H9 (cell line): ENCODE measurements around the gene IMMP2L. TPM values are rescaled to one million over a fixed set of nuclear protein-coding genes. Genes with fewer than 3 reads are reported as not detected.

Source experiments
- DNase-seq: peaks from one replicate; pipeline ENCODE4 v3.0.0-alpha.2; 2017
- H2AFZ ChIP-seq: one replicate; pipeline ENCODE4 v1.6.1; 2013; ENCODE audit warnings: mild to moderate bottlenecking, low read length, control low read depth, moderate library complexity
- H2AK5ac ChIP-seq: 2 replicates; pipeline ENCODE4 v1.6.1; 2013; ENCODE audit warnings: low read length, control low read depth, mixed read lengths; ENCODE audit not compliant: insufficient read length
- H2BK120ac ChIP-seq: one replicate; pipeline ENCODE4 v1.6.1; 2013; ENCODE audit warnings: low read depth, mild to moderate bottlenecking, low read length, control low read depth, inconsistent platforms; ENCODE audit not compliant: poor library complexity, severe bottlenecking
- H2BK12ac ChIP-seq: 2 replicates; pipeline ENCODE4 v1.6.1; 2013; ENCODE audit warnings: low read length, control low read depth, mixed read lengths, low read depth; ENCODE audit not compliant: insufficient read length
- H2BK15ac ChIP-seq: 2 replicates; pipeline ENCODE4 v1.6.1; 2013; ENCODE audit warnings: low read depth, low read length, control low read depth
- H2BK20ac ChIP-seq: one replicate; pipeline ENCODE4 v1.6.1; 2013; ENCODE audit warnings: low read depth, mild to moderate bottlenecking, low read length, control low read depth, inconsistent platforms; ENCODE audit not compliant: poor library complexity, severe bottlenecking
- H2BK5ac ChIP-seq: 2 replicates; pipeline ENCODE4 v1.6.1; 2013; ENCODE audit warnings: low read length, control low read depth, mixed read lengths; ENCODE audit not compliant: insufficient read length
- H3K14ac ChIP-seq: 2 replicates; pipeline ENCODE4 v1.6.1; 2013; ENCODE audit warnings: low read length, control low read depth; ENCODE audit not compliant: insufficient read depth
- H3K18ac ChIP-seq: 2 replicates; pipeline ENCODE4 v1.6.1; 2013; ENCODE audit warnings: low read depth, mild to moderate bottlenecking, mixed read lengths, low read length, control low read depth; ENCODE audit not compliant: insufficient read length
- H3K23ac ChIP-seq: 2 replicates; pipeline ENCODE4 v1.6.1; 2013; ENCODE audit warnings: low read length, control low read depth, mixed read lengths, low read depth; ENCODE audit not compliant: insufficient read length
- H3K23me2 ChIP-seq: 2 replicates; pipeline ENCODE4 v1.6.1; 2013; ENCODE audit warnings: low read depth, mild to moderate bottlenecking, mixed read lengths, low read length, control low read depth; ENCODE audit not compliant: insufficient read length, poor library complexity, severe bottlenecking
- H3K27ac ChIP-seq: 2 replicates; pipeline ENCODE4 v1.5.1; 2013; ENCODE audit warnings: low read length, control low read depth, mixed read lengths, low read depth; ENCODE audit not compliant: insufficient read length
- H3K27me3 ChIP-seq: 2 replicates; pipeline ENCODE4 v1.6.1; 2013; ENCODE audit warnings: low read length, control low read depth, inconsistent platforms; ENCODE audit not compliant: insufficient read depth
- H3K4ac ChIP-seq: 2 replicates; pipeline ENCODE4 v1.6.1; 2013; ENCODE audit warnings: low read depth, mild to moderate bottlenecking, control low read depth, inconsistent platforms, low read length, moderate library complexity
- H3K4me1 ChIP-seq: 2 replicates; pipeline ENCODE4 v1.6.1; 2013; ENCODE audit warnings: low read length, control low read depth, inconsistent platforms; ENCODE audit not compliant: insufficient read depth
- H3K4me2 ChIP-seq: 2 replicates; pipeline ENCODE4 v1.6.1; 2013; ENCODE audit warnings: low read length, control low read depth, mixed read lengths; ENCODE audit not compliant: insufficient read length, insufficient read depth
- H3K56ac ChIP-seq: 2 replicates; pipeline ENCODE4 v1.6.1; 2013; ENCODE audit warnings: low read depth, mild to moderate bottlenecking, mixed read lengths, low read length, control low read depth; ENCODE audit not compliant: insufficient read length
- H3K79me1 ChIP-seq: 2 replicates; pipeline ENCODE4 v1.6.1; 2013; ENCODE audit warnings: low read depth, mild to moderate bottlenecking, moderate library complexity, low read length, control low read depth, inconsistent platforms; ENCODE audit not compliant: insufficient read depth, poor library complexity, severe bottlenecking
- H3K79me2 ChIP-seq: 2 replicates; pipeline ENCODE4 v1.6.1; 2013; ENCODE audit warnings: low read length, control low read depth, inconsistent platforms; ENCODE audit not compliant: insufficient read depth
- H3K9ac ChIP-seq: 2 replicates; pipeline ENCODE4 v1.6.1; 2013; ENCODE audit warnings: low read length, control low read depth, mixed read lengths; ENCODE audit not compliant: insufficient read length; ENCODE audit errors: extremely low read depth
- H3K9me3 ChIP-seq: one replicate; pipeline ENCODE4 v1.6.1; 2013; ENCODE audit warnings: low read depth, low read length, inconsistent platforms; ENCODE audit not compliant: control insufficient read depth
- H3T11ph ChIP-seq: one replicate; pipeline ENCODE4 v1.6.1; 2013; ENCODE audit warnings: mild to moderate bottlenecking, low read length, control low read depth, inconsistent platforms
- H4K20me1 ChIP-seq: one replicate; pipeline ENCODE4 v1.6.1; 2013; ENCODE audit not compliant: control insufficient read depth, insufficient read length, insufficient read depth
- H4K5ac ChIP-seq: 2 replicates; pipeline ENCODE4 v1.6.1; 2013; ENCODE audit warnings: low read depth, mild to moderate bottlenecking, mixed read lengths, low read length, control low read depth; ENCODE audit not compliant: insufficient read length
- H4K8ac ChIP-seq: replicated peaks from 2 replicates; pipeline ENCODE4 v1.6.1; 2013; ENCODE audit warnings: low read length, control low read depth, mixed read lengths, low read depth; ENCODE audit not compliant: insufficient read length
- H4K91ac ChIP-seq: 2 replicates; pipeline ENCODE4 v1.6.1; 2013; ENCODE audit warnings: low read depth, mild to moderate bottlenecking, moderate library complexity, mixed read lengths, low read length, control low read depth; ENCODE audit not compliant: insufficient read length
- H3K27ac Mint-ChIP-seq, 3 experiments: 2 replicates in 2 of 3; 3 replicates in 1 of 3; pipeline ENCODE4 v1.8.0; 2020 to 2021; ENCODE audit warnings: mixed read lengths in 3 of 3, mild to moderate bottlenecking in 1 of 3, moderate library complexity in 1 of 3
- H3K27me3 Mint-ChIP-seq: 2 replicates; pipeline ENCODE4 v1.8.0; 2021; ENCODE audit warnings: low read depth, mild to moderate bottlenecking, moderate library complexity, mixed read lengths
- H3K36me3 Mint-ChIP-seq, 3 experiments: 2 replicates in 2 of 3; 3 replicates in 1 of 3; pipeline ENCODE4 v1.8.0; 2020 to 2021; ENCODE audit warnings: low read depth in 3 of 3, mixed read lengths in 3 of 3; ENCODE audit not compliant: insufficient read depth in 1 of 3
- H3K4me1 Mint-ChIP-seq, 2 experiments: 2 replicates each; pipeline ENCODE4 v1.8.0; 2020; ENCODE audit warnings: mixed read lengths in 2 of 2
- H3K4me3 Mint-ChIP-seq, 2 experiments: 2 replicates in 1 of 2; 3 replicates in 1 of 2; pipeline ENCODE4 v1.8.0; 2020 to 2021; ENCODE audit warnings: mild to moderate bottlenecking in 2 of 2, mixed read lengths in 2 of 2, moderate library complexity in 1 of 2
- H3K9me3 Mint-ChIP-seq, 2 experiments: 2 replicates in 1 of 2; 3 replicates in 1 of 2; pipeline ENCODE4 v1.8.0; 2020; ENCODE audit warnings: mild to moderate bottlenecking in 2 of 2, mixed read lengths in 2 of 2, moderate library complexity in 1 of 2
- total RNA-seq: library from RNA; stranded (reverse); gene quantifications from 2 replicates; pipeline ENCODE4 v1.2.1, GENCODE V29; 2021
- TF ChIP-seq, protein P1 (sequence below): fragments of 200-600 bp; sonication (generic); conservative IDR thresholded peaks from 3 replicates; pipeline ENCODE4 v1.8.0; 2021; ENCODE audit warnings: antibody characterized with exemption, mild to moderate bottlenecking

Gene IMMP2L
- total RNA-seq, 1 experiment from 2014 or later = 14.7 TPM

- no peaks in the 10 kb centered on the region for H3K27me3 ChIP-seq
- H3K23me2 ChIP-seq = no peaks in the 10 kb centered on the region
- H3K18ac ChIP-seq = no peak overlapping the region
- Mint-ChIP-seq H3K4me3 (no peak overlapping the region), H3K36me3 (no peaks in the 10 kb centered on the region), H3K27ac (0 out of 7 replicates have a peak overlapping the region, but pooled peaks of 1 of the 3 experiments have one; percentile 44), H3K9me3 (no peaks in the 10 kb centered on the region), H3K27me3 (no peaks in the 10 kb centered on the region), H3K4me1 (peaks cover 2 to 6% of the 10 kb centered on the region in 2 experiments; a peak in 2 of 4 replicates)
- no peak overlapping the region for H2BK5ac ChIP-seq
- TF ChIP-seq, protein P1, sequence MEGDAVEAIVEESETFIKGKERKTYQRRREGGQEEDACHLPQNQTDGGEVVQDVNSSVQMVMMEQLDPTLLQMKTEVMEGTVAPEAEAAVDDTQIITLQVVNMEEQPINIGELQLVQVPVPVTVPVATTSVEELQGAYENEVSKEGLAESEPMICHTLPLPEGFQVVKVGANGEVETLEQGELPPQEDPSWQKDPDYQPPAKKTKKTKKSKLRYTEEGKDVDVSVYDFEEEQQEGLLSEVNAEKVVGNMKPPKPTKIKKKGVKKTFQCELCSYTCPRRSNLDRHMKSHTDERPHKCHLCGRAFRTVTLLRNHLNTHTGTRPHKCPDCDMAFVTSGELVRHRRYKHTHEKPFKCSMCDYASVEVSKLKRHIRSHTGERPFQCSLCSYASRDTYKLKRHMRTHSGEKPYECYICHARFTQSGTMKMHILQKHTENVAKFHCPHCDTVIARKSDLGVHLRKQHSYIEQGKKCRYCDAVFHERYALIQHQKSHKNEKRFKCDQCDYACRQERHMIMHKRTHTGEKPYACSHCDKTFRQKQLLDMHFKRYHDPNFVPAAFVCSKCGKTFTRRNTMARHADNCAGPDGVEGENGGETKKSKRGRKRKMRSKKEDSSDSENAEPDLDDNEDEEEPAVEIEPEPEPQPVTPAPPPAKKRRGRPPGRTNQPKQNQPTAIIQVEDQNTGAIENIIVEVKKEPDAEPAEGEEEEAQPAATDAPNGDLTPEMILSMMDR = no peak
- H3K4me1 ChIP-seq = no peaks in the 10 kb centered on the region
- no peak overlapping the region for H3K23ac ChIP-seq
- no peak overlapping the region for H3K14ac ChIP-seq
- H3K9ac ChIP-seq = no peak overlapping the region
- H3K4ac ChIP-seq = no peak overlapping the region
- no peak overlapping the region for H3K4me2 ChIP-seq
- no peaks in the 10 kb centered on the region for H4K20me1 ChIP-seq
- no peaks in the 10 kb centered on the region for H3K9me3 ChIP-seq
- H4K8ac ChIP-seq = no peak overlapping the region
- no peak for DNase-seq
- no peak overlapping the region for H3T11ph ChIP-seq
- H2AK5ac ChIP-seq = no peak overlapping the region
- no peak overlapping the region for H2BK120ac ChIP-seq
- H4K91ac ChIP-seq = no peak overlapping the region
- no peak overlapping the region for H2BK20ac ChIP-seq
- H3K27ac ChIP-seq = no peak overlapping the region
- H3K79me1 ChIP-seq = no peaks in the 10 kb centered on the region
- no peak overlapping the region for H2BK15ac ChIP-seq
- no peak overlapping the region for H4K5ac ChIP-seq
- H2AFZ ChIP-seq = no peak overlapping the region
- no peak overlapping the region for H3K56ac ChIP-seq
- no peaks in the 10 kb centered on the region for H3K79me2 ChIP-seq
- no peak overlapping the region for H2BK12ac ChIP-seq
Measured at GRCh38 chr7:110780712-110781111, 781.6 kb downstream of the IMMP2L start.
